Activated CD8-positive, alpha-beta memory T cell treated with anti-CD3 and anti-CD28 coated beads, Interleukin-2, amount 50 U/mL, for 48 hours (primary cell): ENCODE data around the gene ATP11B.

Experiments used
- DNase-seq: peaks from one replicate; pipeline ENCODE4 v3.0.0-alpha.2; 2020

ATP11B gene

GRCh38 chr3:182914341-182914740, 121.0 kb downstream of the ATP11B start:
- no peak for DNase-seq

GRCh38 chr3:182917134-182917533, 123.8 kb downstream of the ATP11B start:
- no peak for DNase-seq

- no peak for DNase-seq
These were observed 126.6 kb downstream of the ATP11B start for GRCh38 chr3:182919866-182920357.

- DNase-seq = no peak
These were observed 127.3 kb downstream of the ATP11B start for GRCh38 chr3:182920515-182921084.

- DNase-seq = no peak
These were observed 128.5 kb downstream of the ATP11B start for GRCh38 chr3:182921665-182922355.

- no peak for DNase-seq
These were observed 132.1 kb downstream of the ATP11B start for GRCh38 chr3:182925330-182925943.

- DNase-seq = no peak
These were observed 132.6 kb downstream of the ATP11B start for GRCh38 chr3:182925944-182926337.

GRCh38 chr3:182935803-182936202, 142.5 kb downstream of the ATP11B start:
- no peak for DNase-seq

- no peak for DNase-seq
These were observed 143.1 kb downstream of the ATP11B start for GRCh38 chr3:182936239-182936917.

- DNase-seq = no peak
These were observed 143.6 kb downstream of the ATP11B start for GRCh38 chr3:182936918-182937285.

- no peak for DNase-seq
These were observed 144.2 kb downstream of the ATP11B start for GRCh38 chr3:182937293-182938051.

GRCh38 chr3:182940266-182940808, 147.0 kb downstream of the ATP11B start:
- DNase-seq = no peak

- no peak for DNase-seq
These were observed 148.4 kb downstream of the ATP11B start for GRCh38 chr3:182941719-182942118.

- no peak for DNase-seq
These were observed 154.6 kb downstream of the ATP11B start for GRCh38 chr3:182947888-182948287.

GRCh38 chr3:182948305-182948704, 155.0 kb downstream of the ATP11B start:
- DNase-seq = no peak

- no peak for DNase-seq
These were observed 156.4 kb downstream of the ATP11B start for GRCh38 chr3:182949688-182950087.

- DNase-seq = no peak
These were observed 161.4 kb downstream of the ATP11B start for GRCh38 chr3:182954553-182955235.

- no peak for DNase-seq
These were observed 163.9 kb downstream of the ATP11B start for GRCh38 chr3:182957226-182957625.

GRCh38 chr3:182957676-182958266, 164.5 kb downstream of the ATP11B start:
- DNase-seq = no peak

- DNase-seq = no peak
These were observed 166.4 kb downstream of the ATP11B start for GRCh38 chr3:182959474-182960350.

- no peak for DNase-seq
These were observed 168.9 kb downstream of the ATP11B start for GRCh38 chr3:182962166-182962565.
